Small intestine (tissue), 7 donors: ENCODE measurements around the gene B4GALT2. TPM values are rescaled to one million over a fixed set of nuclear protein-coding genes. Genes with fewer than 3 reads are reported as not detected.

Experiments used
- DNase-seq, 2 donors: peaks; one replicate each; pipeline versions ENCODE4 v3.0.0 to v3.0.0-alpha.2; 2013
- FAIRE-seq: peaks from 2 replicates; lab custom pipeline; 2012; peaks lifted over from hg19 to GRCh38; lab: Jason Lieb, UNC
- H3K27ac ChIP-seq, 3 donors: one replicate each; pipeline ENCODE4 v1.5.1; 2013; ENCODE audit warnings: low read length in 2 of 3, mild to moderate bottlenecking in 2 of 3, control low read depth in 1 of 3, inconsistent platforms in 1 of 3, low read depth in 1 of 3, moderate library complexity in 1 of 3
- H3K27me3 ChIP-seq, 3 donors: one replicate each; pipeline ENCODE4 v1.6.1; 2013; ENCODE audit warnings: low read length in 3 of 3, inconsistent platforms in 1 of 3; ENCODE audit not compliant: control insufficient read depth in 3 of 3, insufficient read depth in 3 of 3
- H3K36me3 ChIP-seq, 3 donors: one replicate each; pipeline ENCODE4 v1.6.1; 2013; ENCODE audit warnings: low read length in 3 of 3, inconsistent platforms in 1 of 3, low read depth in 1 of 3, mild to moderate bottlenecking in 1 of 3, moderate library complexity in 1 of 3; ENCODE audit not compliant: control insufficient read depth in 3 of 3, insufficient read depth in 2 of 3
- H3K4me1 ChIP-seq, 3 donors: one replicate each; pipeline ENCODE4 v1.6.1; 2013; ENCODE audit warnings: low read length in 2 of 3, inconsistent platforms in 1 of 3, low read depth in 1 of 3, mild to moderate bottlenecking in 1 of 3, moderate library complexity in 1 of 3; ENCODE audit not compliant: control insufficient read depth in 3 of 3, insufficient read depth in 2 of 3
- H3K4me3 ChIP-seq, 3 donors: one replicate each; pipeline ENCODE4 v1.5.1; 2013; ENCODE audit warnings: low read length in 3 of 3, control low read depth in 1 of 3, inconsistent platforms in 1 of 3, low read depth in 1 of 3, mild to moderate bottlenecking in 1 of 3, moderate library complexity in 1 of 3
- H3K9me3 ChIP-seq, 2 donors: one replicate each; pipeline ENCODE4 v1.6.1; 2013; ENCODE audit warnings: low read depth in 1 of 2, low read length in 1 of 2; ENCODE audit not compliant: control insufficient read depth in 2 of 2, insufficient read depth in 1 of 2
- WGBS, 3 donors: extraction: QIAGEN DNeasy Blood & Tissue Kit; methylation state at CpG; one replicate each; pipeline ENCODE4 v1.1.7; 2013; 5-methylcytosine and 5-hydroxymethylcytosine counted together
- polyA plus RNA-seq, 4 donors: library from polyadenylated mRNA; stranded (reverse) in 3 of 4; unstranded in 1 of 4; fragments of 200-250 nt in 3 of 4; fragments of 120-200 nt in 1 of 4; gene quantifications; one replicate each; pipeline versions ENCODE4 v1.2.1 to v1.2.3, GENCODE V29; 2013
- donor health status: healthy with polysubstance abuse.
- donor health status: control.
- donor health status: control.
- donor health status: Bipolar disorder and iron deficiency.
- donor health status: healthy.

B4GALT2 gene
- polyA plus RNA-seq, 4 donors, result 8.9 to 34.6 (median 25.9) TPM

GRCh38 chr1:43976045-43976444 is 3.0 kb upstream of the B4GALT2 start:
- FAIRE-seq, result no peak
- H3K27me3 ChIP-seq, result no peaks in the 10 kb centered on the region
- H3K9me3 ChIP-seq, result no peaks in the 10 kb centered on the region
- DNase-seq, result no peak
- peaks cover 0 to 49% (median 3%) of the 10 kb centered on the region in 3 donors for H3K36me3 ChIP-seq
- H3K27ac ChIP-seq, result no peak overlapping the region
- H3K4me3 ChIP-seq, result peak overlapping the region; percentile 90 to 96 (median 90)
- H3K4me1 ChIP-seq, result peaks cover 14 to 46% (median 15%) of the 10 kb centered on the region in 3 donors
- WGBS, 3 donors, result 59 to 82% (median 69%) methylated on average over 4 of the region's 4 CpGs

DNA sequence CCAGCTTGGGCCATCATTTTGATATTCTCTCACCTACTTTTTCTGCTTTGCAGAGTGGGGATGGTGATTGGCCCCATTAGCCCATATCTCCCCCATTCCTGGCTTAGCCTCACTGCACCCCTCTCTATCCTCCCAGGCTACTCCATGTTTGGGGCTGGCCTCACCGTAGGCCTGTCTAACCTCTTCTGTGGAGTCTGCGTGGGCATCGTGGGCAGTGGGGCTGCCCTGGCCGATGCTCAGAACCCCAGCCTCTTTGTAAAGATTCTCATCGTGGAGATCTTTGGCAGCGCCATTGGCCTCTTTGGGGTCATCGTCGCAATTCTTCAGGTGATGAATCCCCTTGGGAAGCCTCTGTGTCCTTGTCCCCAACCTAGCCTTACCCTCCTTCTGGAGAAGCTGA is 2.1 kb upstream of the B4GALT2 start:
- Histone ChIP-seq H3K36me3 (peaks cover 0 to 49% (median 3%) of the 10 kb centered on the region in 3 donors), H3K4me1 (peaks cover 14 to 46% (median 15%) of the 10 kb centered on the region in 3 donors), H3K27me3 (no peaks in the 10 kb centered on the region), H3K4me3 (no peak overlapping the region), H3K27ac (no peak overlapping the region), H3K9me3 (no peaks in the 10 kb centered on the region)
- no peak for DNase-seq
- 90 to 96% (median 95%) methylated on average over 8 of the region's 8 CpGs for WGBS, 3 donors
- FAIRE-seq, result no peak

GRCh38 chr1:43977376-43978263 is 1.4 kb upstream of the B4GALT2 start:
- H3K36me3 ChIP-seq, result peaks cover 0 to 49% (median 3%) of the 10 kb centered on the region in 3 donors
- no peaks in the 10 kb centered on the region for H3K9me3 ChIP-seq
- FAIRE-seq (no peak), DNase-seq (no peak)
- H3K4me3 ChIP-seq, result no peak overlapping the region
- H3K27ac ChIP-seq, result no peak overlapping the region
- no peaks in the 10 kb centered on the region for H3K27me3 ChIP-seq
- peaks cover 14 to 46% (median 15%) of the 10 kb centered on the region in 3 donors for H3K4me1 ChIP-seq
- 76 to 87% (median 79%) methylated on average over 9 of the region's 9 CpGs for WGBS, 3 donors

GRCh38 chr1:43978264-43978550 is 803 bp upstream of the B4GALT2 start:
- no peak for FAIRE-seq
- Histone ChIP-seq H3K9me3 (no peaks in the 10 kb centered on the region), H3K4me3 (peak overlapping the region in 1 of 3 donors; percentile 66), H3K36me3 (peaks cover 0 to 51% (median 3%) of the 10 kb centered on the region in 3 donors), H3K27ac (peak overlapping the region in 1 of 3 donors; percentile 61), H3K4me1 (peaks cover 14 to 46% (median 15%) of the 10 kb centered on the region in 3 donors), H3K27me3 (no peaks in the 10 kb centered on the region)
- 34 to 59% (median 42%) methylated on average over 5 of the region's 5 CpGs for WGBS, 3 donors
- peak in 1 of 2 donors; percentile 26 for DNase-seq

DNA sequence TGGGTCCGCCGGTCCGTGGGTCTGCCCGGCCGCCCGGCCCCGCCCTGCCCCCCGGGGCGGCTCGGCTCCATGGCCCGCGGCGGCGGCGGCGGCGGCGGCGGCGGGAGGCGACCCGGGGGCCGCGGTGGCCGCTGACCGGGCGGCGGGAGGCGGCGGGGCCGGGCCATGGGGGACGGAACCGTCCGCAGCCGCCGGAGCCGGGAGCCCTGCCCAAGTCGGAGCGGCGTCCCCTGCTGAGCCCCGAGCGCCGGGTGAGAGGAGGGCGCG is 184 bp downstream of the B4GALT2 start:
- Histone ChIP-seq H3K4me1 (peaks cover 13 to 43% (median 14%) of the 10 kb centered on the region in 3 donors), H3K27me3 (no peaks in the 10 kb centered on the region), H3K4me3 (peak overlapping the region; percentile 39 to 77 (median 45)), H3K9me3 (no peaks in the 10 kb centered on the region), H3K27ac (peak overlapping the region in 2 of 3 donors; percentile 34 to 40), H3K36me3 (peaks cover 0 to 61% (median 3%) of the 10 kb centered on the region in 3 donors)
- no peak for DNase-seq
- 0 to 1% (median 0%) methylated on average over 5 to 45 of the region's 45 CpGs for WGBS, 3 donors
- FAIRE-seq, result no peak

DNA sequence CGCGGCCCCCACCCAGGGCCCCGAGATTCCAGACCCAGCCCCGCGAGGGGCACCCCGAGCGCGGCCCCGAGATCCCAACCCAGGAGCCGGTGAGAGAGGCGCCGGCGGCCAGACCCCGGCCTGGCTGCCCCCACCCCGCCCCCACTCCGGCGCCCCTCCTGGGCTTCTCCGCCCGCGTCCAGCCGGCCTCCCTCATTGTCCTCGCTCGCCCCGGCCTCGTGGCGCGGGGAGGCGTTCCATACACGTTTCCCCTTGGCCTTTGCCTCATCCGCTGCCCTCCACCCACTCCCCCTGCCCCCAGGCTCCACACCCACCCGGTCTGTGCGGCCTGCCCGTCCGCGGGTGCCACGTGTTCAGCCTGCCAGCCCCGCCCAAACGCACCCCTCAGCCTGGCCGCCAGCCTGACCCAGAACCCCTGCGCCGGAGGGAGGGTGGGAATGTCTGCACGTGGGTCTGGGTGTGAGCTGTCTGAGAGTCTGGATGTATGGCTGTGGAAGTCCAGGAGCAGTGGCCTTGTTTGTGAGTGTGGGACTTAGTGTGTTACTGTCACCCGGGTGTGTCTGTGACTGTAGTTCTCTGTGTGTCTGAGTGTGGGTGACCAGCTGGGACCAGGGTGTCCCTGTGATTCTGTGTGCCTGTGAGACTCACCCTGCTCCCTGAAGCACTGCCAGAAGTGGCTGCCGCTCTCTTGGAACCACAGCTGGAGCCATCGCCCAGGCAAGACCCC is 681 bp downstream of the B4GALT2 start:
- whole genome bisulfite sequencing, 3 donors, result 3 to 4% (median 4%) methylated on average over 29 to 45 of the region's 45 CpGs
- DNase-seq (peak; percentile 60 to 82), FAIRE-seq (no peak)
- Histone ChIP-seq H3K4me3 (peak overlapping the region; percentile 39 to 77 (median 45)), H3K36me3 (peaks cover 0 to 66% (median 3%) of the 10 kb centered on the region in 3 donors), H3K27me3 (no peaks in the 10 kb centered on the region), H3K4me1 (peaks cover 13 to 43% (median 14%) of the 10 kb centered on the region in 3 donors), H3K27ac (peak overlapping the region; percentile 34 to 42 (median 40)), H3K9me3 (no peaks in the 10 kb centered on the region)

DNA sequence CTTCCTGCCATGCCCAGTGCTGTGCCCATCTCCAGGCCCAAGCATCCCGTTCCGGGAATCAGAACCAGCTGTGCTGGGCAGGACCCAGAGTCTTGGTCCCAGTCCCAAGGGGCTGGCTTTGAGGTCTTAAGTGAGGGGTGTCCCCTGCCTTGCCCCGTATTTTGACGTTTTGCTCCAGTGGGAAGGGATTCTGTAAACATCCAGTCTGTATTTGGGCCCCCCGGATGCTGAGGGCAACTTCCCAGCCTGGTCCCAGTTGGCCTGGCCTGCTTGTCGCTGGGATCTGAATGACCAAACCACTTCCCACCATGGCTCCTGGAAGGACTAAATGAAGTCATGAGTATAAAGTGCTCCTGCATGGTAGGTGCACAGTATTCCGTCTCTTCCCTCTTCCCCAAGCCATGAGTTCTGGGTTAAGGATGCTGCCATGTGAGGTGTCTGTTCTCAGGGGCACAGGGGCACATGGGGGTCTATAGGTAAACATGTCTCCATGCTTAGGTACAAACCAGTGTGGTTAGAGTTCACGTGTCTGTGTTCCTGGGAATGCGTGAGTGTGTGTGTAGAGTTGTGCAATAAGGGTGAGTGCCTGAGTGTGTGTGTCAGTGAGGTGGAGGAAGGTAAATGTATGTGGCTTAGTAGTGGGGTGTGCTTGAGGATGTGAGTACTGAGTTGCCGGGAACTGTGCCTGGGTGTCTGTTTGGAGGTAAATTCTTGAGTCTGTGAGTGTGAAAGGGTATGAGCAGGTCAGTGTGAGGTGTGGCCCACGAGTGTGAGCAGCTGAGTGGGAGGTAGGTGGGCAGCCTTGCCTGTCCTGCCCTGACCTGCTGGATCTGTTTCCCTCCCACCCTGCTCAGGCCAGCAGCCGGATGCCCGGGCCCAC is 1.5 kb downstream of the B4GALT2 start:
- Histone ChIP-seq H3K27ac (peak overlapping the region; percentile 24 to 42 (median 34)), H3K4me3 (peak overlapping the region in 1 of 3 donors; percentile 39), H3K27me3 (no peaks in the 10 kb centered on the region), H3K4me1 (peaks cover 13 to 43% (median 14%) of the 10 kb centered on the region in 3 donors), H3K9me3 (no peaks in the 10 kb centered on the region), H3K36me3 (peaks cover 0 to 73% (median 4%) of the 10 kb centered on the region in 3 donors)
- WGBS, 3 donors, result 47 to 63% (median 58%) methylated on average over 13 of the region's 13 CpGs
- DNase-seq (peak; percentile 33 to 36), FAIRE-seq (no peak)

DNA sequence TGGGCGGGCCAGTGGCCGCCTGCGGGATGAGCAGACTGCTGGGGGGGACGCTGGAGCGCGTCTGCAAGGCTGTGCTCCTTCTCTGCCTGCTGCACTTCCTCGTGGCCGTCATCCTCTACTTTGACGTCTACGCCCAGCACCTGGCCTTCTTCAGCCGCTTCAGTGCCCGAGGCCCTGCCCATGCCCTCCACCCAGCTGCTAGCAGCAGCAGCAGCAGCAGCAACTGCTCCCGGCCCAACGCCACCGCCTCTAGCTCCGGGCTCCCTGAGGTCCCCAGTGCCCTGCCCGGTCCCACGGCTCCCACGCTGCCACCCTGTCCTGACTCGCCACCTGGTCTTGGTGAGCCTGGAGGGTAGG is 2.1 kb downstream of the B4GALT2 start:
- no peak for FAIRE-seq
- Histone ChIP-seq H3K4me3 (no peak overlapping the region), H3K27ac (no peak overlapping the region), H3K9me3 (no peaks in the 10 kb centered on the region), H3K27me3 (no peaks in the 10 kb centered on the region), H3K36me3 (peaks cover 0 to 75% (median 5%) of the 10 kb centered on the region in 3 donors), H3K4me1 (peaks cover 8 to 45% (median 8%) of the 10 kb centered on the region in 3 donors)
- WGBS, 3 donors, result 50 to 79% (median 51%) methylated on average over 20 of the region's 20 CpGs
- peak in 1 of 2 donors; percentile 51 for DNase-seq
